ENCODE results near the gene TMEM235. TPM values are rescaled to one million over a fixed set of nuclear protein-coding genes. Genes with fewer than 3 reads are reported as not detected.

TMEM235 gene
- polyA plus RNA-seq, 1 of the 3 experiments (the other 2 are of a cell fraction): not detected

DNA sequence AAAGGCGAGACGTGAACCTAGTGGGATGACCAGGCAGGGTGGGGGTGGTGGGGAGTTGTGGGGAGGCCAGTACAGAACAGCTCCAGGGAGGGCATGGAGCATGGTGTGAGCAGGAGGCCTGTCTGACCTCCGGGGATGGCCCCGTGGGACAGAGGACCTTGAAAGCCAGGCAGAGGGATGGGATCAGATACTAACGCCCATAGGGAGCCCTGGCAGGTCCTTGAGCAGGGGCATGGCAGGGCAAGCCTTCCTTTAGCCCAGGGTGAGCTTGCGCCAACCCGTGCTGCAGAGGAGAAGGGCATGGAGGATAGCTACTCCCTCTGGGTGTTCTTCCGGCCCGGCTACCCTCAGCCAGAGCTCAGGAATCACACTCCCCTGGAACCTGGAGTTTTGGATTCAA is 35.3 kb downstream of the TMEM235 start:
- Histone ChIP-seq H3K36me3 (replicated peaks in 1 of 2; ENCODE audit: control insufficient read depth in 1 of 2, insufficient read depth in 2 of 2, low read length in 1 of 2) (no peaks in the 10 kb centered on the region), H3K4me3 (ENCODE audit: low read depth in 2 of 2, low read length in 1 of 2) (no peak overlapping the region)

GRCh38 chr17:78267253-78268073 is 36.0 kb downstream of the TMEM235 start:
- Histone ChIP-seq H3K9ac (no peak overlapping the region), H3K27me3 (ENCODE audit: insufficient read depth) (no peaks in the 10 kb centered on the region), H3K4me3 (ENCODE audit: low read depth in 2 of 2, low read length in 1 of 2) (no peak overlapping the region), H3K36me3 (replicated peaks in 1 of 2; ENCODE audit: control insufficient read depth in 1 of 2, insufficient read depth in 2 of 2, low read length in 1 of 2) (no peaks in the 10 kb centered on the region), H3K4me1 (ENCODE audit: control insufficient read depth in 1 of 2, insufficient read depth in 2 of 2, low read depth in 1 of 2, low read length in 1 of 2) (peaks cover 0 to 81% of the 10 kb centered on the region in 2 experiments; a peak in 2 of 4 replicates), H3K4me2 (no peak overlapping the region), H3K9me2 (no peaks in the 10 kb centered on the region), H3F3A (replicated peaks; ENCODE audit: insufficient read depth) (no peaks in the 10 kb centered on the region), H3K27ac (ENCODE audit: low read depth in 2 of 2, low read length in 1 of 2) (peak overlapping the region in 1 of 2 experiments; percentile 91; a peak in 2 of 4 replicates), H2AFZ (ENCODE audit: low read depth) (no peak overlapping the region), H4K20me1 (ENCODE audit: insufficient read depth) (no peaks in the 10 kb centered on the region), H3K9me3 (no peaks in the 10 kb centered on the region), H3K79me2 (ENCODE audit: insufficient read depth) (no peaks in the 10 kb centered on the region)
- POLR2A ChIA-PET: interaction anchor here (1.4 kb wide), 1 partner anchor 9 kb away, joined by 3 read pairs; no protein-coding TSS in a partner anchor
- CTCF ChIA-PET: interaction anchor here (6.7 kb wide), 1 partner anchor 16 kb away, joined by 60 read pairs; no protein-coding TSS in a partner anchor
- WGBS (ENCODE audit: low lambda C conversion rate): 80% methylated on average over 26 of the region's 26 CpGs
- TF ChIP-seq RCOR1 (IDR thresholded peaks at IDR 0.05; ENCODE audit: low read length) (peak; percentile 61), EP300 (IDR thresholded peaks at IDR 0.05; ENCODE audit: borderline replicate concordance in 1 of 2, low read depth in 1 of 2, low read length in 1 of 2) (peak in 1 of 2 experiments; percentile 80; a peak in 2 of 4 replicates), SMC3 (IDR thresholded peaks at IDR 0.05; ENCODE audit: low read depth, low read length) (no peak), GABPA (IDR thresholded peaks at IDR 0.05; ENCODE audit: low read depth) (no peak), FOXJ3 (CRISPR knock-in tag; IDR thresholded peaks at IDR 0.05) (no peak), CHD2 (IDR thresholded peaks at IDR 0.05; ENCODE audit: low read length, partially characterized antibody) (peak; percentile 76), NFIC (IDR thresholded peaks at IDR 0.05; ENCODE audit: borderline replicate concordance) (no peak)
- TF ChIP-seq, protein P1, sequence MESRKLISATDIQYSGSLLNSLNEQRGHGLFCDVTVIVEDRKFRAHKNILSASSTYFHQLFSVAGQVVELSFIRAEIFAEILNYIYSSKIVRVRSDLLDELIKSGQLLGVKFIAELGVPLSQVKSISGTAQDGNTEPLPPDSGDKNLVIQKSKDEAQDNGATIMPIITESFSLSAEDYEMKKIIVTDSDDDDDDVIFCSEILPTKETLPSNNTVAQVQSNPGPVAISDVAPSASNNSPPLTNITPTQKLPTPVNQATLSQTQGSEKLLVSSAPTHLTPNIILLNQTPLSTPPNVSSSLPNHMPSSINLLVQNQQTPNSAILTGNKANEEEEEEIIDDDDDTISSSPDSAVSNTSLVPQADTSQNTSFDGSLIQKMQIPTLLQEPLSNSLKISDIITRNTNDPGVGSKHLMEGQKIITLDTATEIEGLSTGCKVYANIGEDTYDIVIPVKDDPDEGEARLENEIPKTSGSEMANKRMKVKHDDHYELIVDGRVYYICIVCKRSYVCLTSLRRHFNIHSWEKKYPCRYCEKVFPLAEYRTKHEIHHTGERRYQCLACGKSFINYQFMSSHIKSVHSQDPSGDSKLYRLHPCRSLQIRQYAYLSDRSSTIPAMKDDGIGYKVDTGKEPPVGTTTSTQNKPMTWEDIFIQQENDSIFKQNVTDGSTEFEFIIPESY (IDR thresholded peaks at IDR 0.05; ENCODE audit: borderline replicate concordance, low read depth): no peak
- TF ChIP-seq, protein P2, sequence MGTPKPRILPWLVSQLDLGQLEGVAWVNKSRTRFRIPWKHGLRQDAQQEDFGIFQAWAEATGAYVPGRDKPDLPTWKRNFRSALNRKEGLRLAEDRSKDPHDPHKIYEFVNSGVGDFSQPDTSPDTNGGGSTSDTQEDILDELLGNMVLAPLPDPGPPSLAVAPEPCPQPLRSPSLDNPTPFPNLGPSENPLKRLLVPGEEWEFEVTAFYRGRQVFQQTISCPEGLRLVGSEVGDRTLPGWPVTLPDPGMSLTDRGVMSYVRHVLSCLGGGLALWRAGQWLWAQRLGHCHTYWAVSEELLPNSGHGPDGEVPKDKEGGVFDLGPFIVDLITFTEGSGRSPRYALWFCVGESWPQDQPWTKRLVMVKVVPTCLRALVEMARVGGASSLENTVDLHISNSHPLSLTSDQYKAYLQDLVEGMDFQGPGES (IDR thresholded peaks at IDR 0.05; ENCODE audit: low read depth, low read length): no peak
- peak; percentile 67 for DNase-seq

More for the DNA sequence above, 35.3 kb downstream of the TMEM235 start:
- Histone ChIP-seq H3K9me2 (no peaks in the 10 kb centered on the region), H3K9ac (no peak overlapping the region), H2AFZ (ENCODE audit: low read depth) (no peak overlapping the region), H3K9me3 (no peaks in the 10 kb centered on the region), H3K4me2 (no peak overlapping the region), H4K20me1 (ENCODE audit: insufficient read depth) (no peaks in the 10 kb centered on the region), H3F3A (replicated peaks; ENCODE audit: insufficient read depth) (no peaks in the 10 kb centered on the region), H3K79me2 (ENCODE audit: insufficient read depth) (no peaks in the 10 kb centered on the region), H3K4me1 (ENCODE audit: control insufficient read depth in 1 of 2, insufficient read depth in 2 of 2, low read depth in 1 of 2, low read length in 1 of 2) (peaks cover 0 to 75% of the 10 kb centered on the region in 2 experiments; a peak in 2 of 4 replicates), H3K27ac (ENCODE audit: low read depth in 2 of 2, low read length in 1 of 2) (peak overlapping the region in 1 of 2 experiments; percentile 91; a peak in 2 of 4 replicates), H3K27me3 (ENCODE audit: insufficient read depth) (no peaks in the 10 kb centered on the region)
- WGBS (ENCODE audit: low lambda C conversion rate): 95% methylated on average over 9 of the region's 9 CpGs
- ChIA-PET POLR2A (interaction anchor here (1.0 to 1.4 kb wide), 2 partner anchors 8 to 10 kb away, joined by 3 read pairs; no protein-coding TSS in a partner anchor), CTCF (interaction anchor here (1.2 to 6.7 kb wide), 3 partner anchors 15 to 155 kb away, joined by 4 to 60 read pairs (median 6); no protein-coding TSS in a partner anchor)
- no peak for TF ChIP-seq YY1 (IDR thresholded peaks at IDR 0.05; ENCODE audit: low read depth)
- TF ChIP-seq, protein P1 (IDR thresholded peaks at IDR 0.05; ENCODE audit: borderline replicate concordance, low read depth): no peak
- TF ChIP-seq ELF1 (IDR thresholded peaks at IDR 0.05): no peak
- no peak for TF ChIP-seq NRF1 (IDR thresholded peaks at IDR 0.05; ENCODE audit: low read depth, low read length)
- TF ChIP-seq FOSL2 (IDR thresholded peaks at IDR 0.05; ENCODE audit: borderline replicate concordance, low read depth): no peak
- no peak for TF ChIP-seq MXI1 (IDR thresholded peaks at IDR 0.05; ENCODE audit: low read depth, low read length)
- TF ChIP-seq USF1 (IDR thresholded peaks at IDR 0.05; ENCODE audit: borderline replicate concordance, low read depth): no peak
- TF ChIP-seq JUND (IDR thresholded peaks at IDR 0.05): no peak
- TF ChIP-seq EP300 (IDR thresholded peaks at IDR 0.05; ENCODE audit: borderline replicate concordance in 1 of 2, low read depth in 1 of 2, low read length in 1 of 2): no peak
- TF ChIP-seq MAX (IDR thresholded peaks at IDR 0.05; ENCODE audit: low read depth): no peak
- DNase-seq: peak; percentile 51

Data from SK-N-SH (cell line).